GM18873 (cell line): Measurements from ENCODE around the gene MYO3A.

Experiments
- ATAC-seq: cut with Tn5 transposase; IDR thresholded peaks from one replicate; pipeline ENCODE4 v1.9.1; 2021; ENCODE audit warnings: mild to moderate bottlenecking, moderate library complexity, moderate number of reproducible peaks; ENCODE audit not compliant: unreplicated experiment, low FRiP score

Gene MYO3A

DNA sequence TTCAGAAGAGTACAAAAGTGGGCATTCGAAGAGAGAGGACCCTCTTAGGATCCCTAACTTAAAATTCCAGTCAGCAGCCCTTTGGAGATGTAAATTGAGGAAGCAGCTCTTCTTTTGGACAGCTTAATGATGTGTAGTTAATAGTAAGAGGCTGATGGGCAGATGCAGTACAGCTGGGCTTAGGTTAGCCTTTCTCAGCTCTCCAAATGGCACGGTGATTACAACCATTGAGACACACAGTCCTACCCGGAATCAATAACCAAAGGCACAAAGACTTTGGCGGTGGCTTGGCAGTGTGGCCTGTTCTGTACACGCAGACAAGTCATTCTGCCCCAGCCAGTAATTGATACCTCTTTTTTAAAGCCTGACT, 309.3 kb downstream of the MYO3A start:
- ATAC-seq, result no peak

DNA sequence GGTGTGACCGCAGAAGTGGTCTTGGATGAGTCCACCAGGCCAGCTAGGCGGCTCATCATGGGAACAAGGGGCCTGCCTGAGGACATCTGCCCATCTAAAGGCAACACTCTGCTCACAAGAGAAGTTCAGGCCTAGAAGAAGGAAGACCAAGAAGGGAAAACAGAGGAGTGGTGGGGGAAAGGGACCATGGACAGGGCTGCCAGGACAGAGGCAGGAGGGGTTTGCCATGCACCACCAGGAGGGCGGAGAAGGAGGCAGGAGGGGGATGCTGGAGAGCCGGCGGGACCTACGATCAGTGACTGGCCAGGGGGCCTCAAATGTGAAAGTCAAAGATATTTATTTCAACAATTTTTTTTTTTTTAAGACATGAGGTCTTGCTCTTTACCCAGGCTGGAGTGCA, 315.7 kb downstream of the MYO3A start:
- no peak for ATAC-seq

DNA sequence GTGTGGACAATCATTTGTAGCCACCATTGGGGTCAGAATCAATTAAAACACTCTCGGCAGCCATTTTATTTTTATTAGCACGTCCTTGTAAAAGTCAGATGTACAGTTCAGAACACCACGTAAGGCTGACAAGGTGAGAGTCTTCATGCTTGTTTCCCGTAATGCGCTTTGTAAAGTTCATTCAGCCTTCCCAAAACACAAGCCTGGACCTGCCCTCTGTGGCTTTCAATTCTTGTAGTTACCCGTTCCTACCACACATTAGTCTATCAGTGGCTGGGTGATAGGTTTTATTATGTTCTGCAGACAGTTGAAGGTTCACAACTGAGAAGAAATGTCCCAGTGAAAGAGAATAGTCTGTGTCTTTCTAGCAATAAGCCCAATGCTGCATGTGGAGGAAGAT, 317.9 kb downstream of the MYO3A start:
- no peak for ATAC-seq

DNA sequence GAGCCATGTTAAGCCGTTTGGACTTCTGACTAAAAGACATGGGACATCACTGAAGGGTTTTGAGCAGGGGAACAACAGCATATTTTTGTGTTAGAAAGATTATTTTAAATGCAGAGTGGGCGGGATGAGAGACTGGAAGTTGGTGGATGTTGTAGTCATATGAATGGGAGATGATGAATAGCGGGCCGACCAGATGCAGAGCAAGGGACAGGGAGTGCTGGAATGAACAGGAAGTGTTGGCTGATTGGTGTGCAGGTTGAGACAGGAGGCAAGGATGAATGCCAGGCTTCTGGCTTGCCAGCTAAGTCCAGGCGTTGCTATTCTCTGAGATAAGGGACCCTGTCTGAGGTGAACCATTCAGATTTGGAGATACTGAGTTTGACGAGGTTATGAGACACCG, 320.6 kb downstream of the MYO3A start:
- ATAC-seq, result no peak

DNA sequence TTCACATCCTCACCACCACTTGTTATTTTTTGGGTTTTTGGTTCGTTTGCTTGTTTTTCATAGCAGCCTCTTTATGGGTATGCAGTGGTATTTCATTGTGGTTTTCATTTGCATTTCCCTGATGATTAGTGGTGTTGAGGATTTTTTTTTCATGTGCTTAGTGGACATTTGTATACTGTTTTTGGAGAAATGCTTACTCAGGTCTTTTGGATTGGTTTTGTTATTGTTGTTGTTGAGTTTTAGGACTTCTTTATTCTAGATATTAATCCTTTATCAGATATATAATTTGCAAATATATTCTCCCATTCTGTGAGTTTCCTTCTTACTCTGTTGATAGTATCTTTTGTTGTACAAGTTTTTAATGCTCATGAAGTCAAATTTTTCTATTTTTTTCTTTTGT, 325.3 kb downstream of the MYO3A start:
- ATAC-seq, result no peak
